Measurements from ENCODE around the gene SPATA13. TPM values are rescaled to one million over a fixed set of nuclear protein-coding genes. Genes with fewer than 3 reads are reported as not detected.

The SPATA13 gene
- total and polyA plus RNA-seq, 4 donors, result 10.5 to 36.7 (median 20.1) TPM

DNA sequence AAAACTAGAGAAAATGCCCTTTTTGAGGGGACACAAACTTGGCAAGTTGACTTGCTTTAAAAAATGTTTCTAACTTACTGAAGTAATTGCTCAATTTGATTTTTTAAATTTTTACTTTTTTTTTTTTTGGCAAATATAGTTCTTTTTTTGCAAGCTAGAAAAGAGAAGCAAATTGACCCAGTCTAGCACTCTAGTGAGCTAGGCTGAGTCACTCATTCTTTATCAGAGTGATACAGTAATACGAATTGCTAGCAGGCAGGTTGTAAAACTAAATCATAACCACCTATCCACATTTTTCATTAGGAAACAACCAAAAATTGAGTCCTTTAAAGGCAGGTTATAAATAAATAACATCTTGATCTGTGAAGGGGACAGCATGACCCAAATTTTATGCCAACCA is 97.0 kb downstream of the SPATA13 start:
- Histone ChIP-seq H3K9ac (ENCODE audit: insufficient read depth in 1 of 2, low read length in 2 of 2) (no peak overlapping the region), H3K36me3 (ENCODE audit: control insufficient read depth in 4 of 4, insufficient read depth in 4 of 4, low read length in 4 of 4) (no peaks in the 10 kb centered on the region), H3K27me3 (ENCODE audit: control insufficient read depth in 3 of 3, insufficient read depth in 3 of 3, low read length in 2 of 3) (no peaks in the 10 kb centered on the region), H3K4me3 (no peak overlapping the region), H3K4me1 (ENCODE audit: control insufficient read depth in 5 of 5, insufficient read depth in 5 of 5, low read length in 5 of 5) (peaks cover 0 to 9% (median 0%) of the 10 kb centered on the region in 5 donors), H3K27ac (ENCODE audit: low read depth in 1 of 2, low read length in 1 of 2) (no peak overlapping the region), H3K9me3 (ENCODE audit: control insufficient read depth in 4 of 4, insufficient read depth in 3 of 4, low read length in 3 of 4) (no peaks in the 10 kb centered on the region)
- DNase-seq, result no peak
- 72 to 84% methylated on average over 1 of the region's 1 CpG for WGBS, 2 donors
- ATAC-seq (ENCODE audit: insufficient read depth, low FRiP score), result no peak
- TF ChIP-seq, protein P1, sequence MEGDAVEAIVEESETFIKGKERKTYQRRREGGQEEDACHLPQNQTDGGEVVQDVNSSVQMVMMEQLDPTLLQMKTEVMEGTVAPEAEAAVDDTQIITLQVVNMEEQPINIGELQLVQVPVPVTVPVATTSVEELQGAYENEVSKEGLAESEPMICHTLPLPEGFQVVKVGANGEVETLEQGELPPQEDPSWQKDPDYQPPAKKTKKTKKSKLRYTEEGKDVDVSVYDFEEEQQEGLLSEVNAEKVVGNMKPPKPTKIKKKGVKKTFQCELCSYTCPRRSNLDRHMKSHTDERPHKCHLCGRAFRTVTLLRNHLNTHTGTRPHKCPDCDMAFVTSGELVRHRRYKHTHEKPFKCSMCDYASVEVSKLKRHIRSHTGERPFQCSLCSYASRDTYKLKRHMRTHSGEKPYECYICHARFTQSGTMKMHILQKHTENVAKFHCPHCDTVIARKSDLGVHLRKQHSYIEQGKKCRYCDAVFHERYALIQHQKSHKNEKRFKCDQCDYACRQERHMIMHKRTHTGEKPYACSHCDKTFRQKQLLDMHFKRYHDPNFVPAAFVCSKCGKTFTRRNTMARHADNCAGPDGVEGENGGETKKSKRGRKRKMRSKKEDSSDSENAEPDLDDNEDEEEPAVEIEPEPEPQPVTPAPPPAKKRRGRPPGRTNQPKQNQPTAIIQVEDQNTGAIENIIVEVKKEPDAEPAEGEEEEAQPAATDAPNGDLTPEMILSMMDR (IDR thresholded peaks at IDR 0.05; ENCODE audit: control extremely low read depth, extremely low read depth), result no peak

DNA sequence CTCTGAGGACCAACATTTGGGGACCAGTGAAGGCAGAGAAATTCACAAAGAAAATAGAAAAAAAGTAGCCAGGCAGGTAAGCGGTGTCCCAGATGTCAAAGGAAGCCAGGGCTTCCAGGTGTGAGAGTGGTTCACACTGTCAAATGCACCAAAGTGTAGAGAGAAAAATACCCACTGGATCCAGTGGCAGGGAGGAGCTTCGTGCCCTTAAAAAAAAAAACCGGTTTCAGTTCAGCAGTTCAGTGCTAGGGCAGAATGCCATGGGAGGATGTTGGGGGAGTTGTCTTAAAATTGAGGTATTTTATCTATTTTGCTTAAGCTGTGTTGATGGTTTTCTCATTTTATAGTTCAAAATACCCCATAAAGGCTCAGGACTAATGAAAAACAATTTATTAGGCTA is 101.0 kb downstream of the SPATA13 start:
- WGBS, 2 donors, result 63 to 71% methylated on average over 3 of the region's 3 CpGs
- no peaks in the 10 kb centered on the region for H3K9me3 ChIP-seq (ENCODE audit: control insufficient read depth in 4 of 4, insufficient read depth in 3 of 4, low read length in 3 of 4)
- ATAC-seq (ENCODE audit: insufficient read depth, low FRiP score) (no peak), DNase-seq (peak in 1 of 3 donors; percentile 31)
- no peaks in the 10 kb centered on the region for H3K27me3 ChIP-seq (ENCODE audit: control insufficient read depth in 3 of 3, insufficient read depth in 3 of 3, low read length in 2 of 3)
- no peak overlapping the region for H3K27ac ChIP-seq (ENCODE audit: low read depth in 1 of 2, low read length in 1 of 2)
- H3K4me1 ChIP-seq (ENCODE audit: control insufficient read depth in 5 of 5, insufficient read depth in 5 of 5, low read length in 5 of 5), result peaks cover 0 to 24% (median 0%) of the 10 kb centered on the region in 5 donors
- no peak overlapping the region for H3K4me3 ChIP-seq
- H3K9ac ChIP-seq (ENCODE audit: insufficient read depth in 1 of 2, low read length in 2 of 2), result no peak overlapping the region
- TF ChIP-seq, protein P1 (IDR thresholded peaks at IDR 0.05; ENCODE audit: control extremely low read depth, extremely low read depth), result no peak
- H3K36me3 ChIP-seq (ENCODE audit: control insufficient read depth in 4 of 4, insufficient read depth in 4 of 4, low read length in 4 of 4), result no peaks in the 10 kb centered on the region

DNA sequence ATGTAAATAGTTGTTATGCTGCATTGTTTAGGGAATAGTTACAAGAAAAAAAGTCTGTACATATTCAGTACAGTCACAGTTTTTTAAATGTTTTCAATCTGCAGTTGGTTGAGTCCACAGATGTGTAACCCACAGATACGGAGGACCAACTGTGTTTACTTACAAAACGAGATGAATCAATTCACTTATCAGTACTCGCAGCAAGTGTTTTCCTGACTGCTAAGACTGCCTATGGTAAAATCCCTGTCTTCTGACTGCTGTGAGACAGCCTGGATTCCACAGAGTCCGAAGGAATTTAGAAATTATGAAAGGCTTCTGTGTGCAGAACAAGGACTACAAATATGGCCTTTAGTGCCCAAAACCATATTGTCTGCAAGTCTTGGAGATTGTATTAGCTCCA is 103.1 kb downstream of the SPATA13 start:
- Histone ChIP-seq H3K9ac (ENCODE audit: insufficient read depth in 1 of 2, low read length in 2 of 2) (no peak overlapping the region), H3K27ac (ENCODE audit: low read depth in 1 of 2, low read length in 1 of 2) (no peak overlapping the region), H3K4me3 (no peak overlapping the region), H3K27me3 (ENCODE audit: control insufficient read depth in 3 of 3, insufficient read depth in 3 of 3, low read length in 2 of 3) (no peaks in the 10 kb centered on the region), H3K36me3 (ENCODE audit: control insufficient read depth in 4 of 4, insufficient read depth in 4 of 4, low read length in 4 of 4) (no peaks in the 10 kb centered on the region), H3K4me1 (ENCODE audit: control insufficient read depth in 5 of 5, insufficient read depth in 5 of 5, low read length in 5 of 5) (peaks cover 0 to 24% (median 2%) of the 10 kb centered on the region in 5 donors), H3K9me3 (ENCODE audit: control insufficient read depth in 4 of 4, insufficient read depth in 3 of 4, low read length in 3 of 4) (no peaks in the 10 kb centered on the region)
- 41 to 71% methylated on average over 4 of the region's 4 CpGs for WGBS, 2 donors
- ATAC-seq (ENCODE audit: insufficient read depth, low FRiP score) (no peak), DNase-seq (no peak)
- TF ChIP-seq, protein P1 (IDR thresholded peaks at IDR 0.05; ENCODE audit: control extremely low read depth, extremely low read depth), result no peak

DNA sequence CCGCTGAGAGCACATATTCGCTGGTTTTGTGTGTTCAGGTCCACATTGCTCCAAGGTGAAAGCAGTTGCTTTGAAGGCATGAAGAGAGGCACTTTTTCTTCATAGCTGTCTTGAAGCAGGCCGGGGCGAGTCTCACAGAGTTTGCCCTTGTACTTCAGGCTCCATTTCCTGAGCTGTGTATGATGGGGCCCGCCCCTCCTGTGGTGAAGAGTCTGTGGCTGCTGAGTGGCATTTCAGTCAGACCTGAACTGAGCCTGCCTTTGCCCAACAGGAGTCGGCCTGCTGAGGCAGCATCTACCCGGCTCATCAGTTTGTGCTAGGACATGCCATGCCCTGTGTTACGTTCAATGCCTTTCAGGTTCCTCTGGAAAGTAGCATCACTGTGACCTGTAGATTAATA is 104.5 kb downstream of the SPATA13 start:
- no peaks in the 10 kb centered on the region for H3K36me3 ChIP-seq (ENCODE audit: control insufficient read depth in 4 of 4, insufficient read depth in 4 of 4, low read length in 4 of 4)
- WGBS, 2 donors, result 43 to 46% methylated on average over 8 of the region's 8 CpGs
- no peak overlapping the region for H3K4me3 ChIP-seq
- no peaks in the 10 kb centered on the region for H3K9me3 ChIP-seq (ENCODE audit: control insufficient read depth in 4 of 4, insufficient read depth in 3 of 4, low read length in 3 of 4)
- H3K27ac ChIP-seq (ENCODE audit: low read depth in 1 of 2, low read length in 1 of 2), result peak overlapping the region in 1 of 2 donors; percentile 79
- peak; percentile 74 for ATAC-seq (ENCODE audit: insufficient read depth, low FRiP score)
- H3K4me1 ChIP-seq (ENCODE audit: control insufficient read depth in 5 of 5, insufficient read depth in 5 of 5, low read length in 5 of 5), result peaks cover 0 to 24% (median 2%) of the 10 kb centered on the region in 5 donors
- no peak overlapping the region for H3K9ac ChIP-seq (ENCODE audit: insufficient read depth in 1 of 2, low read length in 2 of 2)
- peak; percentile 27 to 64 (median 47) for DNase-seq
- TF ChIP-seq, protein P1 (IDR thresholded peaks at IDR 0.05; ENCODE audit: control extremely low read depth, extremely low read depth), result no peak
- H3K27me3 ChIP-seq (ENCODE audit: control insufficient read depth in 3 of 3, insufficient read depth in 3 of 3, low read length in 2 of 3), result no peaks in the 10 kb centered on the region
